Calu3 (cell line): ENCODE results near the gene BPIFB3. TPM values are rescaled to one million over a fixed set of nuclear protein-coding genes. Genes with fewer than 3 reads are reported as not detected.

Experiments used
- BruUV-seq: library from RNA; stranded (reverse); fragments of 400-500 nt; replicated peaks from 2 replicates; lab custom pipeline; 2021; lab: Mats Ljungman, UMichigan
- CTCF ChIA-PET: fragments of 300-600 bp; sonication (Branson Sonifier 250); formaldehyde crosslinking; loops from one replicate; lab custom pipeline; 2022; ENCODE audit warnings: antibody characterized with exemption; lab: Charles Lee
- DNase-seq: peaks from one replicate; pipeline ENCODE4 v3.0.0; 2022
- H3K27ac Mint-ChIP-seq: one replicate; pipeline ENCODE4 v1.8.0; 2022; ENCODE audit warnings: mixed read lengths; ENCODE audit not compliant: unreplicated experiment
- H3K27me3 Mint-ChIP-seq: one replicate; pipeline ENCODE4 v1.8.0; 2022; ENCODE audit warnings: mixed read lengths; ENCODE audit not compliant: unreplicated experiment
- H3K36me3 Mint-ChIP-seq: one replicate; pipeline ENCODE4 v1.8.0; 2022; ENCODE audit warnings: mild to moderate bottlenecking, moderate library complexity, mixed read lengths; ENCODE audit not compliant: insufficient read depth, unreplicated experiment
- H3K4me1 Mint-ChIP-seq: one replicate; pipeline ENCODE4 v1.8.0; 2022; ENCODE audit warnings: mild to moderate bottlenecking, low read depth, mixed read lengths; ENCODE audit not compliant: unreplicated experiment
- H3K4me3 Mint-ChIP-seq: one replicate; pipeline ENCODE4 v1.8.0; 2022; ENCODE audit warnings: mild to moderate bottlenecking, low read depth, moderate library complexity, mixed read lengths; ENCODE audit not compliant: unreplicated experiment
- H3K9me3 Mint-ChIP-seq: one replicate; pipeline ENCODE4 v1.8.0; 2022; ENCODE audit warnings: low read depth, mixed read lengths; ENCODE audit not compliant: unreplicated experiment
- intact Hi-C: fragments of 100-400 bp; cut with micrococcal nuclease; formaldehyde crosslinking; loops from one replicate; pipeline ENCODE4 v1.10.0; 2022; ENCODE audit not compliant: unreplicated experiment
- total RNA-seq: library from RNA; stranded (reverse); gene quantifications from 2 replicates; pipeline ENCODE4 v1.2.3, GENCODE V29; 2022
- TF ChIP-seq, protein P1 (sequence below): fragments of 200-600 bp; IDR thresholded peaks from one replicate; pipeline ENCODE4 v1.8.0; 2022; ENCODE audit warnings: antibody characterized with exemption; ENCODE audit not compliant: unreplicated experiment

The BPIFB3 gene
- total RNA-seq, 1 experiment from 2014 or later, result not detected

DNA sequence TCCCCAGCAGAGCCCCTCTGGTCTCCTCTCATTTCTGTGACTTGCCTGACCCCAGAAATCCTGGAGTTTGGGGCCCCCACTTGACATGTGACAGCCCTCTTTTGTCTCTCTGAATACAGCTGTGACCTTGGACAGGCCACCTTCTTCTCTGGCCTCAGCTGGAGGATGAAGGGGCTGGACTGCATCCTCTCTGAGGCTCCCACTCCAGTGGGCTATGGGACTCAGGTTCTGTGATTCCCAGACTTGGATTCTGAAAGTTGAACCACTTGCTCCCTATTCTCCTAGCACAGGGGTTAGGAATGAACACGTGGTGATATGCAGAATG, 9.1 kb downstream of the BPIFB3 start:
- TF ChIP-seq, protein P1, sequence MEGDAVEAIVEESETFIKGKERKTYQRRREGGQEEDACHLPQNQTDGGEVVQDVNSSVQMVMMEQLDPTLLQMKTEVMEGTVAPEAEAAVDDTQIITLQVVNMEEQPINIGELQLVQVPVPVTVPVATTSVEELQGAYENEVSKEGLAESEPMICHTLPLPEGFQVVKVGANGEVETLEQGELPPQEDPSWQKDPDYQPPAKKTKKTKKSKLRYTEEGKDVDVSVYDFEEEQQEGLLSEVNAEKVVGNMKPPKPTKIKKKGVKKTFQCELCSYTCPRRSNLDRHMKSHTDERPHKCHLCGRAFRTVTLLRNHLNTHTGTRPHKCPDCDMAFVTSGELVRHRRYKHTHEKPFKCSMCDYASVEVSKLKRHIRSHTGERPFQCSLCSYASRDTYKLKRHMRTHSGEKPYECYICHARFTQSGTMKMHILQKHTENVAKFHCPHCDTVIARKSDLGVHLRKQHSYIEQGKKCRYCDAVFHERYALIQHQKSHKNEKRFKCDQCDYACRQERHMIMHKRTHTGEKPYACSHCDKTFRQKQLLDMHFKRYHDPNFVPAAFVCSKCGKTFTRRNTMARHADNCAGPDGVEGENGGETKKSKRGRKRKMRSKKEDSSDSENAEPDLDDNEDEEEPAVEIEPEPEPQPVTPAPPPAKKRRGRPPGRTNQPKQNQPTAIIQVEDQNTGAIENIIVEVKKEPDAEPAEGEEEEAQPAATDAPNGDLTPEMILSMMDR, result no peak
- no peak overlapping the region for H3K4me3 Mint-ChIP-seq
- H3K27me3 Mint-ChIP-seq, result peaks cover 96% of the 10 kb centered on the region
- CTCF ChIA-PET, result interaction anchor here (1.2 kb wide), 1 partner anchor 12 kb away, joined by 3 read pairs; no protein-coding TSS in a partner anchor
- intact Hi-C loops, result no loop called here
- no peaks in the 10 kb centered on the region for H3K4me1 Mint-ChIP-seq
- BruUV-seq, result no TSS peak
- H3K9me3 Mint-ChIP-seq, result no peaks in the 10 kb centered on the region
- DNase-seq, result no peak
- H3K36me3 Mint-ChIP-seq, result no peaks in the 10 kb centered on the region
- no peak overlapping the region for H3K27ac Mint-ChIP-seq

DNA sequence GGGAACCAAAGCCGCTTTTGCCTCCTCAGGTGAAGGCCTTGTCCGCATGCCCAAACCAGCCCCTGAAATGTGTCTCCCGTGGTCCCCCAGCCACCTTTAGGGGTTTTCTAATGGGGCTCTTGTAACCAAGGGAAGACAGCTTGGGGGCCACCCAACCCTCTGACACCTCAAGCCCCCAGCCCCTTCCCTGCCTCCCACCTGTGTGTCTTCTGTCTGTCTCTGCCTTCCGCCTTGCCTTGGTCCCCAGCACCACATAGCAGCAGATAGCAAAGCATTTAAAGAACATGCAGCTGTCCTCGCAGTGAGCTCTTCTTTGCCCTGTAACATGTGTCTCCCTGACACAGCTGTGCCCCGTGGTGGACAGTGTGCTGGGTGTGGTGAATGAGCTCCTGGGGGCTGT, 9.6 kb downstream of the BPIFB3 start:
- CTCF ChIA-PET, result interaction anchor here (0.7 to 1.2 kb wide), 2 partner anchors 11 to 25 kb away, joined by 3 read pairs; no protein-coding TSS in a partner anchor
- no TSS peak for BruUV-seq
- no peaks in the 10 kb centered on the region for H3K36me3 Mint-ChIP-seq
- H3K27ac Mint-ChIP-seq, result no peak overlapping the region
- no peak for DNase-seq
- H3K27me3 Mint-ChIP-seq, result peaks cover 96% of the 10 kb centered on the region
- no peaks in the 10 kb centered on the region for H3K4me1 Mint-ChIP-seq
- H3K4me3 Mint-ChIP-seq, result no peak overlapping the region
- no peaks in the 10 kb centered on the region for H3K9me3 Mint-ChIP-seq
- intact Hi-C loops, result no loop called here
- TF ChIP-seq, protein P1, result no peak

DNA sequence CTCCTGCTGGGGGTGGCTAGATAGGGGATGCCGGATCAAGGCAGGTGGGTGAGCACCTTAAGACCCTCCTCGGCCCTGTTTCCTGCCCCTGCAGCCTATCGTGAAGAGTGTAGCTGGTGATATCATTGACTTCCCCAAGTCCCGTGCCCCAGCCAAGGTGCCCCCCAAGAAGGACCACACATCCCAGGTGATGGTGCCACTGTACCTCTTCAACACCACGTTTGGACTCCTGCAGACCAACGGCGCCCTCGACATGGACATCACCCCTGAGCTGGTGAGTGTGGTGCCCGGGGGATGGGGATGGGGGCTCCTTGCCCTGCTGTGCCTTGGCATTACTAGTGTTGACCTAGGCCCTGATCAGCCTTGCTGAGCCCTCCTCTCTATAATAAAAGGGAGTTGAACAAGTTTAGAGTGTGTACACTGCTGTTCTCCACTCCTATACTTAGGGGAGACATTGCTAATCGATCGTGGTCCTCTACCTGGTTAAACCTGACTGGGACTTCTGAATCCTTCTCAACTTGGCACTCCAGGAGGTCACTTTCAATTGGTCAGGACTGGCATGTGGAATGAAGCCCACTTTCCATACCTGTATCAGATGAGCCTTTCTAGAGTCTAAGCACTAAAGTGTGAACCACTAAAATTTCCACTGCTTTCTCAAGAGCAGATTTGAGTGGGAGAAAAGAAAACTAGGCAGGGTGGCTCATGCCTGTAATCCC, 11.0 kb downstream of the BPIFB3 start:
- TF ChIP-seq, protein P1, result no peak
- Mint-ChIP-seq H3K4me1 (no peaks in the 10 kb centered on the region), H3K9me3 (no peaks in the 10 kb centered on the region), H3K27me3 (peaks cover 96% of the 10 kb centered on the region), H3K36me3 (no peaks in the 10 kb centered on the region), H3K4me3 (no peak overlapping the region), H3K27ac (no peak overlapping the region)
- no peak for DNase-seq
- BruUV-seq, result no TSS peak
- CTCF ChIA-PET, result no interaction called here
- intact Hi-C loops, result no loop called here

DNA sequence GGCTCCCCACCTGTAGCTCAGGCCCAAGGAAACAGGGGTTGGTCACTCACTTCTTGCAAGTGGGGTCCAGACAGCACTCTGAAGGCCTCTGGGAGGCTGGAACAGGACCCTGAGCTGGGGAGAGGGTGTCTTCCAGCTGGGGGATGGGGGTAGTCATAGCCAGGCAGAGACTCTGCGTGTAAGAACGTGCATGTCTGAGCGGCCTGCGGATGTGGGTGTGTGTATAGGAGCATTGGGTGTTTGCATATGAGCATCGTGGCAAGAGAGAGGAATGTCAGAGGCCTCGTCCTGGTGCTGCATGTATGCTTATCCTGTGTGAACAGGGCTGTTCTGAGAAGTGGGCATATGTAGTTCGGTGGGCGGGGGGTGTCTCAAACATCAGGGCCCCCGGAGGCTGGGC, 12.1 kb downstream of the BPIFB3 start:
- CTCF ChIA-PET, result no interaction called here
- TF ChIP-seq, protein P1, result no peak
- no TSS peak for BruUV-seq
- Mint-ChIP-seq H3K4me3 (no peak overlapping the region), H3K4me1 (no peaks in the 10 kb centered on the region), H3K27me3 (peaks cover 96% of the 10 kb centered on the region), H3K9me3 (no peaks in the 10 kb centered on the region), H3K27ac (no peak overlapping the region), H3K36me3 (no peaks in the 10 kb centered on the region)
- DNase-seq, result no peak
- intact Hi-C loops, result no loop called here
